Stimulated activated naive CD8-positive, alpha-beta T cell treated with anti-CD3 and anti-CD28 coated beads, Interleukin-15, Interleukin-2, amounts not matched to agents 100 U/mL and 50 U/mL, for 24 hours (primary cell): ENCODE measurements around the gene NXPH3.
A peak's percentile ranks its signal among the peaks of the same experiment; 100 is the strongest.

Source experiments
- ATAC-seq: fragments of 150-1000 bp; cut with Tn5 transposase; one replicate; pipeline ENCODE4 v1.10.0; 2021
- DNase-seq: peaks from one replicate; pipeline ENCODE4 v3.0.0; 2021

Gene NXPH3

DNA sequence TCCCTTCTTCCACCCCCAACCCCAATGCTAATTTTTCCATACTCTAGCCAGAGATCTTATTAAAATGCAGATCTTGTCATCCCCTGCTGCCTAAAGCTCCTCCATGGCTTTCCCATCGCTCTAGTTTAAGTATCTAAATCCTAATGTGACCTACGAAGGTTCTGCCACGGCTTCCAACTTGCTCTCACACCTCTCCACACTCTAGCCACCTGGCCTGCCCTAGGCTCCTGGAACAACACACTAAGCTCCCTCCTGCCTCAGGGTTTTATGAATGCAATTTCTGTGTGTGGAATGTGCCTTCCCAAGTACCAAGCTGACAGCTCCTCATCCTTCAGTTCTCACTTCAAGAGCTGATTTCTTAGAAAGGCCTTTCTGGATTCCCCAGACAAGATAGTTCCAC lies 16.6 kb downstream of the NXPH3 start:
- ATAC-seq (no peak), DNase-seq (no peak)

DNA sequence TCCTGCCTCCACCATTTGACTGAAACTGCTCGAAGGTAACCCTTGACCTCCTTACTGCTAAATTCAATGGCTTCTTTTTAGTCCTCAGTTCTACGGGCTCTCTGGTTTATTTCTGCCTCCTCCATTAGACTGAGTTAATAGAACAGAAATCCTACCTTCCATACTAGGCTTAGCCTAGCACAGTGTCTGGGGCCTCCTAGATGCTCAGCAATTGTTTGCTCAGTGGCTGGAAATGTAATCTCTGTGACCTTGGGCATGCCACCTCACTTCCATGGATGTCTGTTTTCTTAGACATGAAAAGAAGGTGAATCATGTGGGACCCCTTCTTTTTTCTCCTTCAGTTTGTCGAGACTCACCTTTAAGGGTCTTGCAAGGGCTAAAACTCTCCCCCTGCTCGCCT lies 19.7 kb downstream of the NXPH3 start:
- ATAC-seq (no peak), DNase-seq (no peak)

DNA sequence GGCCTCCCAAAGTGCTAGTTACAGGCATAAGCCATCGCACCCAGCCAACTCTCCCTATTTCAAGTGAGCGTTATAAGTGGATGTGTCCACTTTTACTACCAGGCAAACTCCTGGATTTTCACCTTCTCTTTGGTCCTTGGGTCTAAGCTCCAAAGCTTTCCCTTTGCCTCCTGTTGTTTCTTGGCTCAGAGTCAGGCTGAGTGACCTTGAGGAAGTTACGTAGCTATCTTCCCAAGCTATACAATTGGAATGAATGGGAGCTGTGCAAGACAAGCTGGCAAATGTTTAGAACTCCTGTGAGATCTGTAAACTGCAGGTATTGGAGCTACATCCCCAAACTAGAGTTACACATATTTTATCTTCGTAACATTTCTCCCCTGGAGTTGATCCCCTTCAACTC lies 20.3 kb downstream of the NXPH3 start:
- ATAC-seq (no peak), DNase-seq (no peak)

DNA sequence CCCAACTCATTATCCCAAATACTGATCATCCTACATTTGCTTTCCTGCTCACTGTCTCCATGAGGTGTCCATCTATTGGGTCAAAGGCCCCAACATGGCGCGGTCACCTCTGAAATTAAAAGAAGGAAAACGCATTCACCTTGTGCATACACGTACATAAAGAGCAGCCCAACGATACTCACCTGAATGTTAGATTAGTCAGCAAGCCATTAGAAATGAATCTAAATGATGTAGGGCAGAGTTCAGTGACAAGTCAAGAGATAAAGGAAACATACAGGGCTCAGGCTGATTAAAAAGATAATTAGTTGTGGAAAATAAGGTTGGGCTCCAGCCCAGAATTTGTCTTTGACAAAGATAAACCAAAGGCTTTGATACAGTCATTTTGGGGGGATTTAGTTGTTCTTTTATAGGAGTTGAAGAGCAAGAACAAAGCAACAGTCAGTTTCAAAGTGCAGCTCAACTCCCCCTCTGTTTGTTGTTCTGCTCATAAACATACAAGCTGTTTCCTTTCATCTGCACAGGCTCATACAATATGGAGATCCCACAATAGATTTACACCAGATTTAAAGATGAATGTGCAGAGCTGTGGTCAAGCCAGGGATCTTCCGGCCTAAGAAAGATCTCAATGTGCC lies 21.1 kb downstream of the NXPH3 start:
- DNase-seq (no peak), ATAC-seq (no peak)

DNA sequence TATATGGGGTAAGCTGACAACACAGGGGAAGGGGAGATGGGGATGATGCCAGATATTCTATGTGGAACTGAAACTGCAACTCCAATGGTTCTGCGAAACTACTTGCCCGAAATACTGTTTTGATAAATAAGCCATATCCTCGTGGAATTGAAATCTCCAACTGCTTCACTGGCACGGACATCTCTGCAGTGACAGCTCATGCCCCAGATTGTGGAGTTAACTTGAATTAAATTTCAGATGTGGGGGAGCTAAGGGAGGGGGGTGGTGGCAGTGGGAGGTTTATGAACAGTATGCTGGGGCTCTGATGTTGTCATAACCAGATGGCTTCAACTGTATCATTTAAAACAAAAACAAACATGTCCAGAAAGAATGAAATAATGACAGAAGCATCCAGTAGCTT lies 21.8 kb downstream of the NXPH3 start:
- DNase-seq = no peak
- no peak for ATAC-seq

DNA sequence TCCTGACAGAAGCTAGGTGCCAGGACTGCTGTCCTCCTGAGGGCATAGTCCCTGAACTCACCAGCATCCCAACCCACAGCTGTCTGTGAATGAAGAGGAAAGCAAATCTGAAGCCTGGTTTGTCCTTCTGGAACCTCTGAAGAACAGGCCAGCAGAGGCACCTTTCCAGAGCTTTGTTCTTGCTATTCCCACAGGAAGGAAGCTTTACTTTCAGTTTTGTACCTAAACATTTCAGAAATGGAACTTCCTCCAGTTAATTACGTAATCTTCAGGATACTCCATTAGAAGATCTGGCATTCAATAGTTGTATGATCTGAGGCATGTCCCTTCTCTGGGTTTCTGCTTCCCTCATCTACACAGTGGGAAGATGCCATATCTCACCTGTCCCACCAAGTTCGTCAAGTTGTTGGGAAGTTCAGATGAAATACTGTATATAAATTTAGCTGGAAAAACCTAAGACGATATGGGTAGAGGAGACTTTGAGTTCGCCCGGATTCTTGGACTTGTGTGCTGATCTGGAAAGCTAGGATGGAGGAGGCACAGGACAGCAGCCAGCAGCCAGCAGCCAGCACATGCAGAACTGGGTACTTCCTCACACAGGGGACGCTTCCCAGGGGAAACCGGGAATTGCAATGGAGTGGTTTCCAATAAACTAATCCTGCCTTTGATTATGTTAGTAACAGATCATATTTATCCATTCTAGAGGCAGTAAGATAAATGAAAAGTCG lies 22.4 kb downstream of the NXPH3 start:
- DNase-seq (no peak), ATAC-seq (no peak)

DNA sequence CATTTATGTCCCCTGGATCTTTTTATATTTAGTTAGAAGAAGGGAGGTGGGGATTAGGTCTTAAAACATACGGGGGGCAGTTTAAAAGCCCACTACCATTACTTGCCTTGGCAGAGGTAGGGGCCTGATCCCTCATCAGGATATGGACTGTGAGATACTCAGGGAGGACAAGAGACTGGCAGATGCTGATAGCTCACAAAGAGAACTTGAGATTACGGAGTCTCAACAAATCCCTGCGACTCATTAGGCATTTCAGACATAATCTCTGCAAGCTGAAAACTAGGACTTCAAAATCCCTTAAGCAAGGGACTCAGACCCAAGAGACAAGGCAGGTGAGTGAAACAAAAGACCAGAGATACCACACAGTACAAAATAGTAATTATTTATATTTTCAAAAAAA lies 23.2 kb downstream of the NXPH3 start:
- ATAC-seq = no peak
- DNase-seq = no peak

DNA sequence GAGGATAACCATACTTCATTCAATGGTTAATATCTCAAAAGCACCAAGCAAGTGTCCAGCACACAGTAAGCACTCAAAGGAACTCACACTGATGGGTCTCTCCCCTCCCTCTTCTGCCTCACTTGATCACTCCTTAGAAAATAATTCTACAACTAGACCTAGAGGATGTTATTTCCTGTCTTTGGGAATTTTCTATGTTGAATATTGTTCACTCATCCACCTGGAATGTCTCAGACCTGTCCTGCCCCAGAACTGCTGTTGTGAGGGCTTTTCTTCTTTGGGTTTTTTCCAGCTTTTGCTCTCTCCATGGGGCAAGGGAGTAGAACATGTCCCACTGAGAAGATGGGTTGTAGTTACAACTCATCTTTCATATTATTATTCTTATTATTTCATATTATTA lies 25.3 kb downstream of the NXPH3 start:
- no peak for DNase-seq
- no peak for ATAC-seq

DNA sequence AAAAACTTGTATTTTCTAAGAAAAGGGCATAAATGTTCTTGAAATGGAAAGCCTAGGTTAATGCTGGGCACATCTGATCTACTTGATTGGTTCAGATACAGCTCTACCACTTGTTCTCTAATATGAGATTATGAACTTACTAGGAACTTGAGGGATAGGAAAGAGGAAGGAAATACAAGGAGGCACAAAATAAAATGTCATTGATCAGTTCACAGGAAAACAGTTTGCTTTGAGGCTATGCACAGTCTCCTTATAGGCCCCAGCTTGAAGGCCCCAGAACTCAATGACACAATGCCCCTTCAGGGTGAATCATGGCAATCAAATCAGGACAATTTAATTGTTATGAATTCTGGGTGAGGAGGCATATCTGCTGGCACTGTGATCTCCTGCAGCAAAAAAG lies 27.1 kb downstream of the NXPH3 start:
- DNase-seq (no peak), ATAC-seq (no peak)

DNA sequence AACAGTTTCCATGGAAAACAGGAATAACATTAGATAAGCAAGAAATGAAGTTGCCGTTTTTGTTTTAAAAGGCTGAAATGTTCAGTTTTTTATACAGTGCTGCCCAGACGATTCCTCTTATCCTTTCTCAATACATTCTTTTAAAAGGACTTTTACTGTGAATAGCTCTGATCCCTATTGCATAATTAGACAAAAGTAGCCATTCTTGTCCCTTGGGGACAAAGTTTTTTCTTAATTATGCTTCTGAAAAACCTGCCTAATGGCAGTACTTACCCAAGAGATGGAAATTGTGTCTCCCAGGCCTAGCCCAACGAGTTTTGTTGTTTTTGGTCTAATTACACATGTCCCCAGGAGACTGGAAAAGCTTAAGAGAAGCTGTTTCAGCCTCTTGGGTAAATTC lies 27.6 kb downstream of the NXPH3 start:
- DNase-seq (no peak), ATAC-seq (no peak)

DNA sequence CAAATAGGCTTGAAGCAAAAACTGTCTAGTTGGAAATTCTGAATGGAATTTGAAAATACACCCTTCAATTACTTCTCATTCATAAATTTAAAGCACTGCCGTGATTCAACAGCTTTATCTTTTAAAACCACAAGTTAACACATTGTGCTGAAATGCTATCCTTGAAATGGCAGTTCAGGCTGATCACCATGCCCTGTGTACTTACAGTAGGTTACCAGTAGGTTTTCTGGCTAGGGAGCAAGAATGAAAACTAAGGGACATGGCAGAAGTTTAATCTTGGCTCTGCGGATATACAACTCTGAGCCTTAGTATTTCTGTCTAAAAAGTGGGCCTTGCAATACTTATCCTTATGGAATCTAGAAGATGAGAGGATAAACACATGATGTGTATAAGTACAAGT lies 28.0 kb downstream of the NXPH3 start:
- no peak for ATAC-seq
- no peak for DNase-seq

DNA sequence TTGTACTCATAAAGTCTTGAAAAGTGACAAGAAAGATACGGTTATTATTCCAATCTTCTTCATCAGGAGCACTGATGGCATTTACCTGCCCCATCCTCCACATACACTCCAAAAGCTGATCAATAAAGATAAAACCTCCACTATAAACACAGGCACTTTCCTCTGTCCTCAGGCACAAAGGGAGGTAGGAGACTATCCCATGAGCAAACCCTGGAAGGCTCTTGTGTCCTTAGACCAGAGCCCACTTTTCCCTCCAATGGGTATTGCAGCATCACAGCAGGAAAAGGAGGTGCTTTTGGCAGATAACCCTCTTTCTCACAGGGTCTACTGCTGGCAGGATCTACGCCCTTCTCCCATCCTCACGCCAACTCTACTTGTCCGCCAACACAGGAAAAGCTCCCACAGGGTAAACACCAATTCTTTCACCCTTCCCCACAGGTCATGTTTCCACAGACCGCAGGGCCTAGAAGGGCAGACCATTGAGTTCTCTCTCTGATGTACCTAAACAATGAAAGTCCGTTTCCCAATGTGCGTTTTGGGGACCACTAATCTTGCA lies 28.7 kb downstream of the NXPH3 start:
- DNase-seq = no peak
- ATAC-seq = no peak

DNA sequence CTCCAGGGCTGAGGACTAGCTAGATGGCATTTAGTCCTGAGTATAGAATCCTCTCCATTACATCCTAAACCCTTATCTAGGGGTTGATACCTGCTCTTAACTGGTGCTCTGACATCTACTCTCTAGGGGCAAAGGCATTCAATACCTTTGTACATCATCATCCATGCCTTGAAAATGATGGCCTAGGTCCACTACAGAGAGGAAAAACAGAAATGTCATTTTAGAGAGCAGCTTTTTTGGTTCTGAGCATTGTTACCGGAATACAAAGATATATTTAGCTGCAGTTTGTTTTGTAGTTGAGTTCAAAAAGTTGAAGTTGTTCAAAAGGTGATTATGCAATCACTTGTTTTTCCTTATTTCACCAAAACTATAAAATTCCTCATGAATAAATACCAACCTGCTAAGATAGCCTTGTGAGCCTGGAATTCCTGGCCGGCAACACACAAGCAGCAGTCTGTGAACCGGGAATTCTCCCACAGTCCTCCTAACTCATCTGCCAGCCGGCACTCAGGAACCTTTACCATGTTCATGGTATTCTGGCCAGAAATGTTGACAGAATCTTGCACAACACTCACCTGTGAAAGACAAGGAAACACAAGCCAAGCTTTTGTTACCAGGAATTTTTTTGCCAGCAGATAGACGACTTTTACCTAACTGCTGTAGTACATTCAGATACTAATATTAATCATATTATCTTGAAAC lies 35.4 kb downstream of the NXPH3 start:
- no peak for ATAC-seq
- no peak for DNase-seq

DNA sequence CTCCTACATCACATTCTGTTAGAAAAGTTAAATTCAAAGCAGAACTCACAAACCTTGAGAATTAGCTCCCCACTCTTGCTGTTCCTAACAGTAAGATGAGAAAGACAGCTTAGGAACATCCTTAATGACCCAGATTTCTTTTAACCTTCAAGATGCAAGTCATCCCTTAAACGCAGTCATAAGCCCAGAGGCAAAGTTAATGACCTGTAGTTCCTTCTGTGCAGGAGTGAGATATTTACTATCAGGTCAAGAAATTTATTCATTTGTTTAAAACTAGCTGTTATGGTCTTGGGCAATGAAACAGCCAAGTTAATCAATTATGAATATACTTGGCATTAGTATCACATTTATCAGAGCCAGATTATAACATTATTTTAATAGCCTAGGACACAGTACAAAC lies 37.1 kb downstream of the NXPH3 start:
- DNase-seq (no peak), ATAC-seq (no peak)

DNA sequence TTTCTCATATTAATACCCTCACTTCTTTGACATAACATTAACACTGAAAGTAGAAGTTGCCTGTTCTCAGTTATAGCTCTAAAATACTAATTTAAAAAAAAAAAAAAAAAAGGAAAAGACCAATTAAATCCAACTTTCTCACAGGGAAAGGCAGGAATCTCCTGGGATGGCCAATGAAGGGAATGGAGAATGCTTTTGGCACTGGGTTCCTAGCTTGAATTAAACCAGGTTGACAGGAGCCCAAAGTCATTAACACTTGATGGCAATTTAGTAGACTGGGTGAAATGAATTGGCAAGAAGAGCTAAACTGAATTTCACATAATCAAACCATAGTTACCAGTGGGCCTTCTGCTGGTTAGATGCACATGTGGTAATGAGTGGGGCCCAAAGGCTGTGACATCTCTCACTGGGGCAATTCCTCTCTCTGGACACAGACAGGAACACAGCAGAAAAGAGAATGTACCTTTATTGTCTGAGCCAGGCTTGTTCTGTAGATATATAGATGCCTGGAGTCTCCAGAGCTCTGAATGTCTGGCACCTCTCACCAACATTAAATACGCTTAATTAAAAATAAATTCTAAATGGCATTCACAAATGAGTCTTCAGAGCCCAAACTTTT lies 37.6 kb downstream of the NXPH3 start:
- DNase-seq = no peak
- ATAC-seq = no peak

DNA sequence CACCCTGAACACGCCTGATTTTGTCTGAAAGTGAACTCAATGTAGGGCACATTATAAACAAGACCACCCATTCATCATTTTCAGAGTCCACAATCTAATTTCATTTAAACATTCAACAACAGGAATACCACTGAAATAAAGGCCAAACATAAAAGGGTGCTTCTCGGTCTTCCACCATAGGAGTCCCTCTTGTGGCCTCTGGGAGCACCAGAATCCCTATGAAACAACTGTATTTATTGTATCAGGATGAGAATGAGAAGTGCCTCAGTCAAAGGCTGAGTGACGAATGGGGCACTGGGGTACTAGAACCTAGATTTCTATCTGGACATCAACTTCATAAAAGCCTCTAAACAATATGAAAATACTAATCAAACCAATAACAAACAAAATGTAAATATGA lies 40.4 kb downstream of the NXPH3 start:
- no peak for DNase-seq
- no peak for ATAC-seq

DNA sequence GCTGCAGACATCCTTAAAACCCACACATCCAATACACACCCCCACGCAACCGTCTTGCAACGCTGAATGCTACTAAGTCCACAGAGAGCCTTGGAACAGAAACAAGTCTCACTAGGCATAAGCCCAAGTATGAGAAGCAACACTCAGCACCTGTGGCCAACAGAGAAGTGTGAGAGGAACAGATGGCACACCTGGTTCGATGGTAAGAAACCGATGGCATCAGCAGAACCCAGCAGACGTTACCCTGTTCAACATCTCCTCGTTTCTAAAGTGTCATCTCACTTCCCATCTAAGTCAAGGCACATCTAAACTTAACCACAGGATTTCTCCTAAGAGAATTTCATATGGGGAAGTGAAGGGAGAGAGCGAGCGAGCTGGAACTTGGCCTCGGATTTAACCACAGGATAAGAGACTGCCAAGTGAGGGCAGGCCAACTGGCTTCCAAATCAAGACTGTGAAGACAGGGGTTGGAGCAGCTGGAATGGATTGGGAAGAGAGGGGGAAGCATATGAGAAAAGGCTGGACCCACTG lies 41.0 kb downstream of the NXPH3 start:
- no peak for ATAC-seq
- no peak for DNase-seq

DNA sequence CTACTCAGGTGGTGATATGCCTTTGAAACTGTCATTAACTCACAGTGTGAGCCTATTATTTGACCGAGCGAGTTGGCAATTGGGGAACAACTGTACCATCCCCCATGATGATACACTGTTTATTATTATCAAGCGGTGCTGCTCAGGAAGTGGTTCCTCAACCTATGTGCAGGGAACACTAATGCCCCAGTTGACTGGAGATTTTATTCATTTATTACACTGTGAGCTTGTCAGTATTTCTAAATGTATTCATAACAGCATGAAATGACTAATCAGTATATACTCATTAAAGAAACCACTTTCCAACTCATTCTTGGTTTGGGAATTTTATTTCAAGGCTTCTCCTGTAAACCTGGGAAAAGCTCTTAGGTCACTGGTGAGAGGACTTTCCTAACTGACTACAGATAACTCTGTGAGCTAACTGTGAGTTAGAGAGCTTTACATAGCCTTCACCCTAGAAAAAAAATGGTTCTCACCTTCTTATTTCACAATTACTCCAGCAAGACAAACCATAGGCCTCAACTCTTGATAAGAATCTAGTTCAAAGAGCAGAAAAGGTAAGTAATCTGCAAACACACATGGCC lies 42.4 kb downstream of the NXPH3 start:
- ATAC-seq (peak; percentile 69), DNase-seq (no peak)

DNA sequence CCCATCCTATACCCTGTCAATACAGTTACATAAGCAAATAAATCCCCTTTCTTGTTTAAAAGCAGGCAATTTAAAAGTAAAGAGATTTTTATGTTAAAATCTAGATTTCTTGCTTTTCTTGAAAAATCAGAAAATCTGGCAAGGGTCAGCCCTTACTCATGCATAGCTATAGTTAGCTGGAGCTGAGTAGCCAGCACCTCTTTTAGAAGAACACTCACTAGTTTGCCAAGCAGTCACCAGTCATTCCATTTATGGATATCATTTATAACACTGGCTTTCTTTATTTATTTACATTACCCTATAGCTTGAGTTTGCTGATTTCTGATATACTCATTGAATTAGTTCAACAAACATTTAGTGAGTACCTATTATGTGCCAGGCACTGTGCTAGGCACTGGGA lies 45.7 kb downstream of the NXPH3 start:
- no peak for DNase-seq
- ATAC-seq = no peak

DNA sequence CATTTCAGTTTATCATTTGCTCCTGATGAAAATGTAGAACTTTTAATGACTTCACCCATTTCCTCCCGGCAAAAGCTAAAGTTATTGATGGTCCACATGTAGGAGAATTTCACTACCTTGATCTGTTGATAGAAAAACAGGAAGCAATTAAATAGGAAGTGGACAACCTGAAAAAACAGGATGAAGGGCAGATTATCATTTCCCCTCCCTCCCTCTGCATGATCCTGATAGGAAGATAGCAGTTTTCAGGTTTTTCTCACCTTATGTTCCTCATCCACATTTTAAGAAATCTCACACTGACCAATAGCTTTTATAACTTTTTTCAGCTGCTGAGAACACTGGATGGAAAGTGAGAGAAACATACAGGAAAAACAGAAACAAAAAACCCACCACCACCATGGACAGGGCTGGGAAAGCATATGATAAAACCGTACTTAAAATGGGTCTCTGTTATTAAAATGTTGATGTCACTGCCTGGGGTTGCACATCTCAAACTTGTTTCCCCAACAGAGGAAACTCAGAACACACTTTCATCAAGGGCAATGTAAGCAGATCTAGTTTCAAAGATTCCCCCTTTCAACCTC lies 46.4 kb downstream of the NXPH3 start:
- no peak for DNase-seq

DNA sequence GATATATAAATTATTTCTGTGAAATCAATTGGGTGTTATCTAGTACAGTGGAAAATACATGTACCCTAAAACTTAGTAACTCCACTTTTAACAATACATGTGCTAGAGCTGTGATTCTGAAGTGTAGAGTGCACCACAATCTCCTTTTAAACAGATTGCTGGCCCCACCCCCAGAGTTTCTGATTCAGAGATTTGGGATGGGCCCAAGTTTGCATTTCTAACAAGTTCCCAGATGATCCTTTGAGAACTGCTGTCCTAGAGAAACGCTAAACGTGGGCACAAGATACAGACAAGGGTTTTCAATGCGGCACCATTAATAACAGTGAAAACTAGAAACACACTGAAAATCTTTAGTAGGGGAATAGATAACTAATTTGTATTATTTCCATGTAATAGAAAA lies 49.2 kb downstream of the NXPH3 start:
- no peak for ATAC-seq
- DNase-seq = no peak

More for the DNA sequence above, 46.4 kb downstream of the NXPH3 start:
- no peak for ATAC-seq

DNA sequence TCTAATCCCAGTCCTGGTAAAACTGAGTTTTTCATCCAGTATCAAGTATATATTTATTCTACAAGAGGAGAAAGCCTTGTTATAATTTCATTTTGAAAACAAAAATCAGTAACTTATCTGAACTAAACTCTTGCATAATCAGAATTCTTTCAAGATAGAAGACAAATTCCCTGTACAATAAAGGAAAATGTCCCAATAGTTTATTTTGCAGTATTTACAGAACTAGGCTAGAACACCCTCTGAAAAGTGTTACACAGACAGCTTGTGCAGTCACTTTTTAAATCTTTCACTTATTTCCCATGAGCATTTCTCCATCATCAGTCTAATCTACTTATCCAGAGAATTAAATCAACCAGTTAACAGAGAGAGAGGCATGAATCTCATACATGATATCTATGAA lies 53.8 kb downstream of the NXPH3 start:
- DNase-seq (no peak), ATAC-seq (no peak)
